IMR-90 (cell line): ENCODE measurements around the gene MAP2K6. TPM values are rescaled to one million over a fixed set of nuclear protein-coding genes. Genes with fewer than 3 reads are reported as not detected.

Experiments
- ATAC-seq: fragments of 200-7000 bp; cut with Tn5 transposase; 2 replicates; pipeline ENCODE4 v1.9.1; 2020; ENCODE audit warnings: low read depth, mild to moderate bottlenecking, moderate library complexity
- BruUV-seq: library from RNA; stranded (reverse); fragments of 400-500 nt; replicated peaks from 2 replicates; lab custom pipeline; 2021; lab: Mats Ljungman, UMichigan
- CTCF ChIA-PET: fragments of 300-600 bp; formaldehyde crosslinking; extraction: SDS; loops from one replicate; lab custom pipeline; 2021; ENCODE audit warnings: antibody characterized with exemption; lab: Yijun Ruan, JAX
- POLR2A ChIA-PET: fragments of 300-600 bp; sonication (Branson Sonifier 250); formaldehyde crosslinking; loops from one replicate; lab custom pipeline; 2022; ENCODE audit warnings: antibody characterized with exemption; ENCODE audit not compliant: unreplicated experiment; lab: Charles Lee
- DNase-seq: peaks from one replicate; pipeline ENCODE4 v3.0.0; 2013
- H2AFZ ChIP-seq: replicated peaks from 2 replicates; pipeline ENCODE3; 2013; ENCODE audit warnings: low read length, mild to moderate bottlenecking; ENCODE audit not compliant: poor library complexity
- H2AK5ac ChIP-seq: 2 replicates; pipeline ENCODE4 v1.6.1; 2013; ENCODE audit warnings: low read depth, low read length, inconsistent platforms
- H2AK9ac ChIP-seq: replicated peaks from 2 replicates; pipeline ENCODE3; 2013; ENCODE audit warnings: mild to moderate bottlenecking, low read depth, low read length, moderate library complexity; ENCODE audit not compliant: poor library complexity
- H2BK120ac ChIP-seq: 2 replicates; pipeline ENCODE4 v1.6.1; 2013; ENCODE audit warnings: low read depth, low read length, inconsistent platforms
- H2BK15ac ChIP-seq: 3 replicates; pipeline ENCODE4 v1.6.1; 2013; ENCODE audit warnings: low read depth, low read length, inconsistent platforms
- H2BK20ac ChIP-seq: 2 replicates; pipeline ENCODE4 v1.6.1; 2013; ENCODE audit warnings: low read depth, mild to moderate bottlenecking, inconsistent platforms, low read length, moderate library complexity
- H2BK5ac ChIP-seq: 2 replicates; pipeline ENCODE4 v1.6.1; 2013; ENCODE audit warnings: mild to moderate bottlenecking, low read depth, low read length, inconsistent platforms; ENCODE audit not compliant: poor library complexity, severe bottlenecking
- H3K14ac ChIP-seq: replicated peaks from 2 replicates; pipeline ENCODE4 v1.6.1; 2013; ENCODE audit warnings: low read depth, low read length, inconsistent platforms
- H3K18ac ChIP-seq: 2 replicates; pipeline ENCODE4 v1.6.1; 2013; ENCODE audit warnings: low read depth, low read length, control low read depth
- H3K23ac ChIP-seq: 2 replicates; pipeline ENCODE4 v1.6.1; 2013; ENCODE audit warnings: low read depth, low read length, inconsistent platforms
- H3K27ac ChIP-seq: 2 replicates; pipeline ENCODE4 v1.5.1; 2013; ENCODE audit warnings: mild to moderate bottlenecking, control low read depth, low read length; ENCODE audit not compliant: insufficient read depth
- H3K27me3 ChIP-seq: 2 replicates; pipeline ENCODE4 v1.6.1; 2013; ENCODE audit warnings: low read length; ENCODE audit not compliant: control insufficient read depth, insufficient read depth
- H3K36me3 ChIP-seq: 2 replicates; pipeline ENCODE4 v1.6.1; 2013; ENCODE audit warnings: low read length, mixed read lengths; ENCODE audit not compliant: control insufficient read depth, insufficient read depth
- H3K4ac ChIP-seq: 2 replicates; pipeline ENCODE4 v1.6.1; 2013; ENCODE audit warnings: low read depth, low read length, inconsistent platforms
- H3K4me1 ChIP-seq: 2 replicates; pipeline ENCODE4 v1.6.1; 2013; ENCODE audit warnings: low read length, mixed read lengths; ENCODE audit not compliant: control insufficient read depth, insufficient read depth
- H3K4me2 ChIP-seq: 2 replicates; pipeline ENCODE4 v1.6.1; 2013; ENCODE audit warnings: low read depth, mild to moderate bottlenecking, control low read depth, low read length, moderate library complexity
- H3K4me3 ChIP-seq: 2 replicates; pipeline ENCODE4 v1.5.1; 2013; ENCODE audit warnings: low read depth, mild to moderate bottlenecking, control low read depth, low read length, moderate library complexity; ENCODE audit not compliant: insufficient read depth
- H3K56ac ChIP-seq: 2 replicates; pipeline ENCODE4 v1.6.1; 2013; ENCODE audit warnings: low read length, inconsistent platforms; ENCODE audit not compliant: insufficient read depth; ENCODE audit errors: extremely low read depth
- H3K79me1 ChIP-seq, 2 experiments: 2 replicates each; pipeline ENCODE4 v1.6.1; 2013; ENCODE audit warnings: low read length in 2 of 2, inconsistent platforms in 1 of 2, low read depth in 1 of 2
- H3K9ac ChIP-seq: 2 replicates; pipeline ENCODE4 v1.6.1; 2013; ENCODE audit warnings: low read depth, low read length, control low read depth
- H3K9me1 ChIP-seq: 2 replicates; pipeline ENCODE4 v1.6.1; 2013; ENCODE audit warnings: low read length, inconsistent platforms; ENCODE audit not compliant: insufficient read depth
- H3K9me3 ChIP-seq: 2 replicates; pipeline ENCODE4 v1.6.1; 2013; ENCODE audit warnings: low read length; ENCODE audit not compliant: control insufficient read depth, insufficient read depth
- H4K20me1 ChIP-seq: 2 replicates; pipeline ENCODE4 v1.6.1; 2013; ENCODE audit warnings: low read length, inconsistent platforms; ENCODE audit not compliant: insufficient read depth
- H4K5ac ChIP-seq: 2 replicates; pipeline ENCODE4 v1.6.1; 2013; ENCODE audit warnings: mild to moderate bottlenecking, low read depth, low read length, control low read depth
- H4K8ac ChIP-seq, 2 experiments: 2 replicates each; pipeline ENCODE4 v1.6.1; 2013; ENCODE audit warnings: low read depth in 2 of 2, low read length in 2 of 2, control low read depth in 1 of 2, inconsistent platforms in 1 of 2
- H4K91ac ChIP-seq: 2 replicates; pipeline ENCODE4 v1.6.1; 2013; ENCODE audit warnings: low read depth, low read length, inconsistent platforms; ENCODE audit not compliant: insufficient read depth
- BHLHE40 ChIP-seq: fragments of 150-350 bp; IDR thresholded peaks from 2 replicates; pipeline ENCODE4 v1.6.1; 2016; ENCODE audit warnings: mild to moderate bottlenecking, low read depth, low read length
- CHD1 ChIP-seq: IDR thresholded peaks from 2 replicates; pipeline ENCODE4 v1.6.1; 2012; ENCODE audit warnings: low read depth, low read length, improper control_type of control experiment
- FOS ChIP-seq: fragments of 150-350 bp; IDR thresholded peaks from 2 replicates; pipeline ENCODE4 v1.6.1; 2016; ENCODE audit warnings: low read depth, low read length
- MAZ ChIP-seq: IDR thresholded peaks from 2 replicates; pipeline ENCODE4 v1.6.1; 2012; ENCODE audit warnings: low read depth, mild to moderate bottlenecking, low read length, improper control_type of control experiment, moderate library complexity, borderline replicate concordance
- NFE2L2 ChIP-seq: fragments of 150-350 bp; IDR thresholded peaks from 2 replicates; pipeline ENCODE4 v1.6.1; 2016; ENCODE audit warnings: low read depth, mild to moderate bottlenecking, low read length
- RCOR1 ChIP-seq: IDR thresholded peaks from 2 replicates; pipeline ENCODE4 v1.6.1; 2012; ENCODE audit warnings: mild to moderate bottlenecking, low read length, improper control_type of control experiment; ENCODE audit not compliant: insufficient replicate concordance
- WGBS, 2 experiments: methylation state at CpG; one replicate each; pipeline versions ENCODE4 v1.1.5 to v1.1.7; 2013; ENCODE audit warnings: missing lambda C conversion rate in 2 of 2; ENCODE audit not compliant: insufficient read length in 1 of 2; ENCODE audit errors: extremely low coverage in 2 of 2; 5-methylcytosine and 5-hydroxymethylcytosine counted together
- dilution Hi-C: fragments of 300-500 bp; cut with HindIII; formaldehyde crosslinking; loops from one replicate; pipeline ENCODE4 v1.14.3; 2018; ENCODE audit warnings: low sequenced_read_pairs; ENCODE audit not compliant: unreplicated experiment
- in situ Hi-C: fragments of 300-500 bp; cut with MboI; formaldehyde crosslinking; loops from 3 replicates; pipeline ENCODE4 v1.14.3; 2019; ENCODE audit warnings: low sequenced_read_pairs, inconsistent platforms, mixed read lengths
- intact Hi-C: fragments of 100-400 bp; cut with micrococcal nuclease; formaldehyde crosslinking; loops from 2 replicates; pipeline ENCODE4 v1.10.0; 2022
- polyA plus RNA-seq, 3 experiments: library from polyadenylated mRNA; depleted of rRNA; stranded (reverse); fragments of >200 nt; gene quantifications; 2 replicates each; pipeline ENCODE4 v1.2.3, GENCODE V29; 2012; ENCODE audit warnings: low replicate concordance in 1 of 3
- total RNA-seq: library from RNA; depleted of rRNA; stranded (reverse); fragments of >200 nt; gene quantifications from 2 replicates; pipeline ENCODE4 v1.2.3, GENCODE V29; 2012
- TF ChIP-seq, protein P1 (sequence below): fragments of 150-350 bp; IDR thresholded peaks from 2 replicates; pipeline ENCODE4 v1.6.1; 2017; ENCODE audit warnings: mild to moderate bottlenecking, antibody characterized with exemption, low read length, low read depth

Gene MAP2K6
- total and polyA plus RNA-seq, 2 of the 4 experiments (the other 2 are of a cell fraction), result 2.4 to 5.7 TPM

GRCh38 chr17:69444023-69444422 lies 29.5 kb downstream of the MAP2K6 start:
- Histone ChIP-seq H3K36me3 (no peaks in the 10 kb centered on the region), H3K4me1 (peaks cover 4% of the 10 kb centered on the region; the same call in 1 of the 2 replicates), H2BK5ac (no peak overlapping the region), H3K79me1 (no peaks in the 10 kb centered on the region), H3K27me3 (no peaks in the 10 kb centered on the region), H3K27ac (no peak overlapping the region), H3K9me1 (no peaks in the 10 kb centered on the region), H2BK20ac (no peak overlapping the region), H3K14ac (no peak overlapping the region), H3K18ac (no peak overlapping the region), H2BK15ac (no peak overlapping the region), H3K56ac (no peak overlapping the region), H3K4me2 (no peak overlapping the region), H2AK9ac (no peak overlapping the region), H3K4me3 (no peak overlapping the region), H3K9me3 (peaks cover 2% of the 10 kb centered on the region; the same call in 1 of the 2 replicates), H4K20me1 (no peaks in the 10 kb centered on the region), H2AFZ (no peak overlapping the region), H4K8ac (no peak overlapping the region), H4K91ac (no peak overlapping the region), H3K23ac (no peak overlapping the region), H2AK5ac (no peak overlapping the region), H4K5ac (no peak overlapping the region), H2BK120ac (no peak overlapping the region), H3K4ac (no peak overlapping the region), H3K9ac (no peak overlapping the region)
- ATAC-seq, result no peak
- ChIA-PET CTCF (interaction anchor here (0.9 kb wide), 1 partner anchor 39 kb away, joined by 4 read pairs; no protein-coding TSS in a partner anchor), POLR2A (no interaction called here)
- WGBS, 2 experiments, result no CpG with 5 or more reads among the region's 1 CpG
- in situ Hi-C loops (no loop called here), dilution Hi-C loops (no loop called here), intact Hi-C loops (no loop called here)
- TF ChIP-seq BHLHE40 (no peak), NFE2L2 (no peak), FOS (no peak), MAZ (no peak), CHD1 (no peak), RCOR1 (no peak)
- TF ChIP-seq, protein P1, sequence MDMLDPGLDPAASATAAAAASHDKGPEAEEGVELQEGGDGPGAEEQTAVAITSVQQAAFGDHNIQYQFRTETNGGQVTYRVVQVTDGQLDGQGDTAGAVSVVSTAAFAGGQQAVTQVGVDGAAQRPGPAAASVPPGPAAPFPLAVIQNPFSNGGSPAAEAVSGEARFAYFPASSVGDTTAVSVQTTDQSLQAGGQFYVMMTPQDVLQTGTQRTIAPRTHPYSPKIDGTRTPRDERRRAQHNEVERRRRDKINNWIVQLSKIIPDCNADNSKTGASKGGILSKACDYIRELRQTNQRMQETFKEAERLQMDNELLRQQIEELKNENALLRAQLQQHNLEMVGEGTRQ, result no peak
- BruUV-seq, result no TSS peak
- DNase-seq, result no peak
